IMR-90 (cell line): ENCODE data around the gene MGAT4A.

Experiments
- CEBPB ChIP-seq: IDR thresholded peaks from 2 replicates; pipeline ENCODE4 v1.6.1; 2012; ENCODE audit warnings: low read depth, low read length, improper control_type of control experiment
- TF ChIP-seq, protein P1 (sequence below): conservative IDR thresholded peaks from 2 replicates; pipeline ENCODE4 v1.5.1; 2012; ENCODE audit warnings: mild to moderate bottlenecking, low read depth, low read length, improper control_type of control experiment

DNA sequence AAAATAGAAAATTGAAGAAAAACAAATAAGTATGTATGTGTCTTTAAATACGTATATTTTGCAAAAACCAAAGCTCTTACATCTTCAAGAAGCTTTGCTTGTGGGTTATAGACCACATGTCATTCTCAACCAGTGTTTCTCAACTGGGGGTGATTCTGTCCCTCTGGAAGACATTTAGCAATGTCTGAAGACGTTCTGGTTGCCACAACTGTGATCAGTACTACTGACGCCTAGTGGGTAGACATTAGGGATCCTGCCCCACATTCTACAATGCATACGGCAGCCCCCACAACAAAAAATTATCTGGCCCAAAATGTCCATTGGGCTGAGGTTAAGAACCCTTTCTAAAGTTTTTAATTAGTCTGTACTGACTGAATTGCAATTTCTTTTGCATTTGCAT, 74.1 kb downstream of the MGAT4A start:
- TF ChIP-seq, protein P1, sequence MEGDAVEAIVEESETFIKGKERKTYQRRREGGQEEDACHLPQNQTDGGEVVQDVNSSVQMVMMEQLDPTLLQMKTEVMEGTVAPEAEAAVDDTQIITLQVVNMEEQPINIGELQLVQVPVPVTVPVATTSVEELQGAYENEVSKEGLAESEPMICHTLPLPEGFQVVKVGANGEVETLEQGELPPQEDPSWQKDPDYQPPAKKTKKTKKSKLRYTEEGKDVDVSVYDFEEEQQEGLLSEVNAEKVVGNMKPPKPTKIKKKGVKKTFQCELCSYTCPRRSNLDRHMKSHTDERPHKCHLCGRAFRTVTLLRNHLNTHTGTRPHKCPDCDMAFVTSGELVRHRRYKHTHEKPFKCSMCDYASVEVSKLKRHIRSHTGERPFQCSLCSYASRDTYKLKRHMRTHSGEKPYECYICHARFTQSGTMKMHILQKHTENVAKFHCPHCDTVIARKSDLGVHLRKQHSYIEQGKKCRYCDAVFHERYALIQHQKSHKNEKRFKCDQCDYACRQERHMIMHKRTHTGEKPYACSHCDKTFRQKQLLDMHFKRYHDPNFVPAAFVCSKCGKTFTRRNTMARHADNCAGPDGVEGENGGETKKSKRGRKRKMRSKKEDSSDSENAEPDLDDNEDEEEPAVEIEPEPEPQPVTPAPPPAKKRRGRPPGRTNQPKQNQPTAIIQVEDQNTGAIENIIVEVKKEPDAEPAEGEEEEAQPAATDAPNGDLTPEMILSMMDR = no peak
- TF ChIP-seq CEBPB = no peak
